Tongue (tissue), 2 donors: Measurements from ENCODE around the gene CCDC78. TPM values are rescaled to one million over a fixed set of nuclear protein-coding genes. Genes with fewer than 3 reads are reported as not detected.
A peak's percentile ranks its signal among the peaks of the same experiment; 100 is the strongest.
"Not testable (repeated sequence)": the region's sequence is repeated elsewhere in the genome, so short reads cannot be mapped to it uniquely, and the experiment has no call there.

ENCODE experiments used
- DNase-seq: peaks from one replicate; pipeline ENCODE4 v3.0.0-alpha.2; 2015
- total RNA-seq: library from RNA; depleted of rRNA; stranded (reverse); fragments of >200 nt; gene quantifications from one replicate; pipeline ENCODE4 v1.2.3, GENCODE V29; 2014

CCDC78 gene
- total RNA-seq, 1 donor from 2014 or later = 1.4 TPM

GRCh38 chr16:693364-693763, 32.9 kb downstream of the CCDC78 start:
- no peak for DNase-seq

GRCh38 chr16:692356-693108, 33.7 kb downstream of the CCDC78 start:
- no peak for DNase-seq

GRCh38 chr16:691242-691641, 35.0 kb downstream of the CCDC78 start:
- DNase-seq = not testable (repeated sequence)

GRCh38 chr16:689175-689897, 36.9 kb downstream of the CCDC78 start:
- no peak for DNase-seq

- no peak for DNase-seq
Measured at GRCh38 chr16:687499-687898, 38.7 kb downstream of the CCDC78 start.

GRCh38 chr16:686459-687260, 39.6 kb downstream of the CCDC78 start:
- DNase-seq = no peak

- DNase-seq = no peak
Measured at GRCh38 chr16:685967-686366, 40.3 kb downstream of the CCDC78 start.

GRCh38 chr16:684961-685696, 41.1 kb downstream of the CCDC78 start:
- DNase-seq = no peak

- peak; percentile 98 for DNase-seq
Measured at GRCh38 chr16:684071-684794, 42.0 kb downstream of the CCDC78 start, which contains the start of gene JMJD8. TSS of gene JMJD8 (minus strand) at chr16:684334. CDS start at chr16:684319, 15 bp downstream.

- DNase-seq = no peak
Measured at GRCh38 chr16:683396-684070, 42.7 kb downstream of the CCDC78 start.

GRCh38 chr16:682493-683395, 43.5 kb downstream of the CCDC78 start:
- no peak for DNase-seq

- no peak for DNase-seq
Measured at GRCh38 chr16:681746-682427, 44.4 kb downstream of the CCDC78 start.

GRCh38 chr16:680967-681745, 45.1 kb downstream of the CCDC78 start:
- DNase-seq = no peak

GRCh38 chr16:680625-680945, 45.7 kb downstream of the CCDC78 start:
- no peak for DNase-seq

GRCh38 chr16:679814-680624, 46.2 kb downstream of the CCDC78 start, which contains the start of gene STUB1:
TSS of gene STUB1 (plus strand) at chr16:680410. CDS start at chr16:680526, 116 bp downstream.
- DNase-seq = peak; percentile 95

- peak; percentile 83 for DNase-seq
Measured at GRCh38 chr16:678858-679813, 47.1 kb downstream of the CCDC78 start.
